BE2C (cell line): Measurements from ENCODE around the gene ABHD5.

Experiments used
- DNase-seq: peaks from one replicate; pipeline ENCODE4 v3.0.0-alpha.2; 2020
- H3K27me3 ChIP-seq: fragments of 250-450 bp; sonication (Bioruptor Pico); 2 replicates; pipeline ENCODE4 v1.5.1; 2020; ENCODE audit warnings: mild to moderate bottlenecking
- H3K36me3 ChIP-seq: fragments of 250-450 bp; sonication (Bioruptor Pico); 2 replicates; pipeline ENCODE4 v1.5.1; 2020; ENCODE audit warnings: mild to moderate bottlenecking
- H3K4me1 ChIP-seq: fragments of 250-450 bp; sonication (Bioruptor Pico); 2 replicates; pipeline ENCODE4 v1.5.1; 2020
- H3K4me3 ChIP-seq: 2 replicates; pipeline ENCODE4 v1.5.1; 2011; ENCODE audit warnings: low read depth, low read length
- H3K9me3 ChIP-seq: fragments of 250-450 bp; sonication (Bioruptor Pico); 2 replicates; pipeline ENCODE4 v1.5.1; 2020
- TF ChIP-seq, protein P1 (sequence below): IDR thresholded peaks from 2 replicates; pipeline ENCODE4 v1.5.1; 2012; ENCODE audit warnings: mild to moderate bottlenecking, low read depth, low read length

The ABHD5 gene

DNA sequence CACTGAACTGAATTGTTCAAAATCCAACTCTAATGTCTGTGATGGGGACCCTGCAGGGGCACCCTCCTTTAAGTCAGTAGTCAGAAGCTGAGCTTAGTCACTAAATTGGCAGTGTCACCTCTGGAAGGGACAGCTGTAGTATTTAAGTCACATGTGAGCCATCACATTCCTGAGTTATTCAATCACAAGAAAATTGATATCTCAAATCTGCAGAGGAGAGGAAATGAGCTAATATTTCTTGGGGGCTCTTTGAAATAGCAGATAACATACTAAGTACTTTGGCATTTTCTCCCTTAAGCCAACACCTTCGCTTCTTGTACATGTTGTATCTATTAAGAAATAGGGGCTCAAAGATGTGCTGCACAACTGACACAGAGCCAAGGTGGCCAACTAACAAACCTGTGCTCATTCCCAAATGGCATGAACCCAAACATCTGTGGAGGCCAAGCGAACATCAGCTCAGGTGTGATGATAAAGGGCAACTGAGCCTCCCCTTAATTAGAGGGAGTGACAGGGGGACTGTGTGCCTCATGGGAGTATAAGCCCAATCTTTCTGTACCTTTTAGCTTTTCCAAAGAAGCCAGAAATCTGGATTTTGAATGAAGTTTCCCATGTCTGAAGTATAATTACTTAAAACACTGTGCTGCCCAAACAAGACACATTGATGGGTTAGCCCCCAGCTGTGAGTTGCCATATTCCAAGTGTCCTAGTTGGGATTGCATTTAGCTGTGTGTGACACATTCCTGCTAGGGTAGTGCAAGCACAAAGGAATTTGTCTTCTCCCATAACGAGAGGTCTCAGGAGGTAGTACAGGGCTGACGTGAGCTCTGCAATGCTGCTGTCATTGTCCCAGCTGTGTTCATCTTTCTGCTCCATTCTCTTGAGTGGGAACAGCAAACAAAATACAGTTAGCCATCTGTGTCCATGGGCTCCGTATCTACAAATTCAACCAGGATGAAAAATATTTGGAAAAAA, 63.3 kb downstream of the ABHD5 start:
- no peaks in the 10 kb centered on the region for H3K4me1 ChIP-seq
- TF ChIP-seq, protein P1, sequence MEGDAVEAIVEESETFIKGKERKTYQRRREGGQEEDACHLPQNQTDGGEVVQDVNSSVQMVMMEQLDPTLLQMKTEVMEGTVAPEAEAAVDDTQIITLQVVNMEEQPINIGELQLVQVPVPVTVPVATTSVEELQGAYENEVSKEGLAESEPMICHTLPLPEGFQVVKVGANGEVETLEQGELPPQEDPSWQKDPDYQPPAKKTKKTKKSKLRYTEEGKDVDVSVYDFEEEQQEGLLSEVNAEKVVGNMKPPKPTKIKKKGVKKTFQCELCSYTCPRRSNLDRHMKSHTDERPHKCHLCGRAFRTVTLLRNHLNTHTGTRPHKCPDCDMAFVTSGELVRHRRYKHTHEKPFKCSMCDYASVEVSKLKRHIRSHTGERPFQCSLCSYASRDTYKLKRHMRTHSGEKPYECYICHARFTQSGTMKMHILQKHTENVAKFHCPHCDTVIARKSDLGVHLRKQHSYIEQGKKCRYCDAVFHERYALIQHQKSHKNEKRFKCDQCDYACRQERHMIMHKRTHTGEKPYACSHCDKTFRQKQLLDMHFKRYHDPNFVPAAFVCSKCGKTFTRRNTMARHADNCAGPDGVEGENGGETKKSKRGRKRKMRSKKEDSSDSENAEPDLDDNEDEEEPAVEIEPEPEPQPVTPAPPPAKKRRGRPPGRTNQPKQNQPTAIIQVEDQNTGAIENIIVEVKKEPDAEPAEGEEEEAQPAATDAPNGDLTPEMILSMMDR = no peak
- H3K9me3 ChIP-seq = no peaks in the 10 kb centered on the region
- H3K27me3 ChIP-seq = no peaks in the 10 kb centered on the region
- DNase-seq = no peak
- no peaks in the 10 kb centered on the region for H3K36me3 ChIP-seq
- H3K4me3 ChIP-seq = no peak overlapping the region

DNA sequence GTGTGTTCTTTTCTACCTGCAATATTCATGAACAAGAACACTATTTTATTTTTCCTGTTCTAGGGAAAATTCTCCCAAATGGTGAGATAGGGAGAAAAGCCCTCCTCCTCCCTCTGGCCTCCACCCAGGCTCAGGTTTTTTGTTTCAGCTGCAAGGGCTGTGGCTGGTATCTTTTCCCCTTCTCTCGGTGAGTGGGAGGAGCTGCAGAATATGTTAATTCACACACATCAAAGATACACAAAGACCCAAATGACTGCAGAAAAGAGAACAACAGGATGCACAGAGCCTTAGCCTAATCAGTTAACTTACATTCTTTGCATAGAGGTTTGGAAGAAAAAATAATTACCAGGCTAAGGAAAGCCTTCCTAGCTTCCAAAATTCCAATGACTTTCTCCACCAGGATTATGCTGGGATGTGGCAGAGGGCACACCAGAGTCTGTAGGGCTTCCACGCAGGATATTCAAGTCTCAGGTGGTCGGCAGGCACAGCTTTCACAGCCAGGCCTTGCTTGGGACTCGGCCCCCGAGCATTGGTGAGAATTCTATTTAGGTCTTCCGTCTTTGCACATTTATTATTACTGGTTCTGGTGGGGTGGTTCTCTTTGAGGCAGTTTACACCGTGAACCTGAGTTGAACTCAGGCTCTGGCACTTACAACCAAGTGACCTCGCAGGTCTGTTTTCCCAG, 64.9 kb downstream of the ABHD5 start:
- no peaks in the 10 kb centered on the region for H3K9me3 ChIP-seq
- H3K27me3 ChIP-seq = no peaks in the 10 kb centered on the region
- no peak overlapping the region for H3K4me3 ChIP-seq
- no peaks in the 10 kb centered on the region for H3K4me1 ChIP-seq
- TF ChIP-seq, protein P1 = no peak
- H3K36me3 ChIP-seq = no peaks in the 10 kb centered on the region
- DNase-seq = no peak

DNA sequence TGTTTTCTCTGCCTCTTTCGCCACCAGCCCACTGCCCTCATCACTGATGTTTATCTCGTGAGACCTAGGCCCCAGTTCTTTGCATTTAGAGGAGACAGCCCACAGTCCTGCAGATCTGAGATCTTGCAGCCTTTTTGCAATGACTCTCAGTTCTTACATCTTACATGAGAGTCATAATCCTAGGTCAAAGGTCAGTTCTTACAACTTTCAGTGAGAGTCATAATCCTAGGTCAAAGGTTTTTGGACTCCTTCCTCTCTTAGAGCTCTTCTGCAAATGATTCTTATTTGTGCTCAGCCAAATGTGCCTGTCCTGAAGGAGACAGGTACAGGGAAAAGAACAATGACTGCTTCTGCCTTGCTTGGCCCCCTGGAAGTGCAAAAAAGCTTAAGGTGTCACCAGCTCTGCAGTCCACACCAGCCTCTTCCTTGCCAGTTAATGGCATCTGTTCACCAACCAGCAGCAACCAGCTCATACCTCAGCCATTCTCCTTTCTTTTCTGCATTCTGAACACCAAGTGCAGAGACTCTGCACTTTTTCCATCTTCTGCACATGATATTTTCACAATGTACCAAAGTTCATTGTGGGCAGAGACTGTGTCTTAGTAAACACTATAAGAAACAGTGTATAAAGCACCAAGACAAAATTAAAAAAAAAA, 67.1 kb downstream of the ABHD5 start:
- no peaks in the 10 kb centered on the region for H3K36me3 ChIP-seq
- no peaks in the 10 kb centered on the region for H3K4me1 ChIP-seq
- TF ChIP-seq, protein P1 = no peak
- H3K9me3 ChIP-seq = no peaks in the 10 kb centered on the region
- DNase-seq = no peak
- H3K27me3 ChIP-seq = no peaks in the 10 kb centered on the region
- H3K4me3 ChIP-seq = no peak overlapping the region

DNA sequence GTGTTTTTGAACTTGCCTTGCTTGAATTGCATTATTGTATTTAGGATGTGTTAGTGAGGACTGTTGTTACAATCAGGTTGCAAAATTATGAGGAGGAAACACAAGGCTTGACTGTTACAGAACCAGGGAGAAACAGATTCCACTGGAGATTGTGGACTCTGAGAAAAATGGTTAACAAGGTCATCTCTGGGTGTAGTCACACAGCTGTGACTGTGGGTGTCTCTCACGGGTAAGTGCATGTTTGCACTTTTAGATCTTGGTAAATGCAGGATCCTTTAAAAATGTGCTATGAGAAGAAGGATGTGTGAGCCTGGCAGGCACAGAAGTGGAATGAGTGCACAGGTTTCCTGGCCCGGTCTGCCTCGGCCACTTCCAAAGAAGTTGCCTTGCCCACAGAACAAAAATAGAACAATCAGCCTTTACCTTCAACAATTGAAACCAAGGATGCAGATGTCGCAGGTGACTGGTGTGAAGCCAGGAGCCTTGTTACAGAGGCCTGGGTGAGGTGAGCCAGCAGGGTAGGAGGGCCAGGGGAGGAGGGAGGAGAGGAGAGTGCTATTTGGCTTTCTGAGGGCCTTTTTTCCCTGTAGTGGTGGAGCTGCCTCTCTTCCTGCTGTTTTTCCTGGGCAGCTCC, 68.0 kb downstream of the ABHD5 start:
- Histone ChIP-seq H3K4me3 (no peak overlapping the region), H3K9me3 (no peaks in the 10 kb centered on the region), H3K36me3 (no peaks in the 10 kb centered on the region), H3K27me3 (no peaks in the 10 kb centered on the region), H3K4me1 (no peaks in the 10 kb centered on the region)
- DNase-seq = no peak
- TF ChIP-seq, protein P1 = no peak

DNA sequence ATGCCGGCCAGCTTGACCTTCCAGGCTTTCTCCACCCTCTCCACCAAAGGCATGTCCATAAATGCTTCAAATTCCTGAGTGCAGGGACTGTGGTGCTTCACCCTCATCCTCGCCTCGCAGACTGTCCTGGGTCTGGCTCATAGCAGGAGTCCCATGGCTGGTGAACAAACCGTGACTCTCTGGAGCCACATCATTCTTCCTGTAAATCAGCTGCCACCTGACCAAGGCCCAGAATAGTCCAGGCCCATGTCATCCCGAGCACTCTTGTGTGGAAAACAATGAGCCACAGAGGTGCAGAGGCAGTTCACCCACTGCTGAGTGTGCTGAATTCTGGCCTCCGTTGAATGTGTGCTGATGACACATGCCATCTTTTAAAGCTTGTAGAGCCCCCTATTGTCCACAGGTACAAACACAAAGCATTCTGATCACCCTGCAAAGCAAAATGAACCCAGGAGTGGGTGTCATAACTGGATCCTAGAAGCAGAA, 68.6 kb downstream of the ABHD5 start:
- Histone ChIP-seq H3K4me1 (peaks cover under 1% of the 10 kb centered on the region; the same call in 1 of the 2 replicates), H3K9me3 (no peaks in the 10 kb centered on the region), H3K27me3 (no peaks in the 10 kb centered on the region), H3K36me3 (no peaks in the 10 kb centered on the region), H3K4me3 (no peak overlapping the region)
- TF ChIP-seq, protein P1 = 0 out of 2 replicates have a peak, but pooled peaks have one; percentile 1
- no peak for DNase-seq
